ENCODE results near the gene HOXB1.

DNA sequence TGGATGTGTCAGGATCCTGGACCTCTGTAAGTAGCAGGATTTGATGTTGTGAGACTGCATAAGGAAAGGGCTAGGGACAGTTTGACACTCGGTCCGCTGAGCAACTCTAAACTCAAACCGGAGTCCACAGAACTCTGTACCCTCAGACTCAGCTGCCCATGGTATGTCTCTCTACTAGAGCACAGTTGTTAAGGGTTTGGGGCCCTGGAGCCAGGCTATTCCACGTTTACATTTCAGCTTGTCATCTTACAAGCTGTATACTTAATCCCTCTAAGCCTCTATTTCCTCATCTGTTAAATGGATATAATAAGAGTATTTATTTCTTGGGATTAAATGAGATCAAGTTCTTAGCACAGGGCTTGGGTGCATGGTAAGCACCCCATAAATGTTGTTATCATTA, 27.9 kb downstream of the HOXB1 start:
- TF ChIP-seq CTCF (IDR thresholded peaks at IDR 0.05) (no peak), POLR2A (IDR thresholded peaks at IDR 0.05) (no peak)
